ENCODE data around the gene TPCN2. TPM values are rescaled to one million over a fixed set of nuclear protein-coding genes. Genes with fewer than 3 reads are reported as not detected.

The TPCN2 gene
- total and polyA plus RNA-seq, 2 of the 8 experiments (the other 6 are each of a cell fraction or from before 2014, with no cell fraction given), result 9.7 to 18.6 TPM

DNA sequence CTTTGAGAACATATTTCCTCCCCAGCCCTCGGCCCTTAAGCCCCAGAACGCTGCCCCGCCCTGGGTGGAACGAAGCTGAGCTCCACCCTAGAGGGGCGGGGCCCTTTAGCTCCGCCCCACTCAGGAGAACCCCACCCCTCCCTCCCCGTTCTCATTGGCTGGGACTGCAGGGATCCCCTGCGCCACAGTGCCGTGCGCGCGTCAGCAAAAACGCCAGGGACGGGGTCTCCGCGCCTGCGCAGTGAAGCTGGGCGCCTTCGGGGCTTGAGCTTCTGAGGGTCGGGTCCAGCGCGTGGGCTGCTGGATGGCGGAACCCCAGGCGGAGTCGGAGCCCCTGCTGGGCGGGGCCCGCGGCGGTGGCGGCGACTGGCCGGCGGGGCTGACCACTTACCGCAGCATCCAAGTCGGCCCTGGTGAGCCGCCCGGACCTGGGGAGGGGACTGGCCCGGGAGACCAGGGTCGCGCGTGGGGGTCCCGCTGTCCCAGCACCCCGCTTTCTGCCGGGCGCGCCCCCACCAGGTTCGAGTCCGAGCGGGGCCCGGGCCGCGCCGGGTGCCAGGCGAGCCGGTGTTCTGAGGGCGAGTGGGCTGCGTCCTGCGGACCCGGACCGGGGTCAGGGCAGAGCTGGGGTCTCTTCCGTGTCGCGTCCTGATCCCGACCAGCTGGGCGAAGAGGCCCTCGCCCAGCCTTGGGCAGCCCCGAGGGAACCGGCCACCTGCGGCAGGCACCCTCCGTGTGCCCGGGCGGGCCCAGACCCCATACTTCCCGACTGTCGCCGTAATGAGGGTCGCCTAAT, at the start of gene TPCN2 (continued):
- no peak for TF ChIP-seq CBX8 (IDR thresholded peaks at IDR 0.05; ENCODE audit: borderline replicate concordance, low read depth, low read length)
- TF ChIP-seq CHD1 (IDR thresholded peaks at IDR 0.05; ENCODE audit: low read depth, low read length), result no peak
- no peak for TF ChIP-seq HDAC6 (IDR thresholded peaks at IDR 0.05; ENCODE audit: low read depth, low read length)
- TF ChIP-seq SIX5 (IDR thresholded peaks at IDR 0.05; ENCODE audit: low read depth, low read length), result no peak
- 0 out of 4 replicates have a peak, but pooled peaks of 1 of the 2 experiments have one; percentile 48 for TF ChIP-seq HDAC2 (IDR thresholded peaks at IDR 0.05; ENCODE audit: borderline replicate concordance in 1 of 2, low read depth in 2 of 2, low read length in 2 of 2)
- TF ChIP-seq ZNF274 (IDR thresholded peaks at IDR 0.05; ENCODE audit: borderline replicate concordance, extremely low read depth, low read length), result no peak
- 0 out of 4 replicates have a peak, but pooled peaks of 1 of the 2 experiments have one; percentile 3 for TF ChIP-seq RAD21 (IDR thresholded peaks at IDR 0.05 in 1 of 2, conservative IDR thresholded peaks at IDR 0.05 in 1 of 2; ENCODE audit: low read depth in 2 of 2, low read length in 2 of 2)
- no peak for TF ChIP-seq FOSL1 (IDR thresholded peaks at IDR 0.05; ENCODE audit: insufficient read depth, low read depth, low read length)
- TF ChIP-seq RFX5 (IDR thresholded peaks at IDR 0.05; ENCODE audit: borderline replicate concordance, low read depth, low read length), result no peak
- TF ChIP-seq E2F6 (IDR thresholded peaks at IDR 0.05), result 0 out of 2 replicates have a peak, but pooled peaks have one; percentile 22
- TF ChIP-seq YY1 (IDR thresholded peaks at IDR 0.05; ENCODE audit: low read depth, low read length), result no peak
- TF ChIP-seq POU5F1 (IDR thresholded peaks at IDR 0.05; ENCODE audit: low read depth, low read length), result no peak
- peak; percentile 80 for TF ChIP-seq NRF1 (IDR thresholded peaks at IDR 0.05; ENCODE audit: low read depth, low read length)
- no peak for TF ChIP-seq GTF2F1 (IDR thresholded peaks at IDR 0.05; ENCODE audit: borderline replicate concordance, low read depth, low read length)
